Suppressor macrophage (primary cell): ENCODE data around the gene ICA1.
A peak's percentile ranks its signal among the peaks of the same experiment; 100 is the strongest.

Experiments used
- DNase-seq, 4 experiments: peaks; one replicate each; pipeline ENCODE4 v3.0.0-alpha.2; 2020 to 2022

Gene ICA1

DNA sequence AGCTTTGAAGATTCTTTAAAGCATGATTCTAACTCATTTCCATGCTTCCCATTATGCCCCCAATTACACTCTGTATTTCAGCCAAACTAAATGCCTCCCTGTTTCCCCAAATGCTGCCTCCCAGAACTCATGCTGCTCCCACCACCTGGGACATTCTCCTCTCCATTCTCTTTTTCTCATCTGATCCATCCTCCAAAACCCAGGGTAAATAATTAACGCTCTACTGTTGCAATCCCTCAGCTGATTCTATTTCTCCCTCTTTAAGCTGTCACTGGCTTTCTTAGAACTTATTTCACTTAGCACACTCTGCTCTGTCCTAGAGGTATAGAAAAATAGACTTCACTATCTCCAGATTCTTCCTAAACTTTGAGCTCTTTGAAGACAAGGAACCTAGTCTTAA, 104.7 kb downstream of the ICA1 start:
- DNase-seq = no peak

DNA sequence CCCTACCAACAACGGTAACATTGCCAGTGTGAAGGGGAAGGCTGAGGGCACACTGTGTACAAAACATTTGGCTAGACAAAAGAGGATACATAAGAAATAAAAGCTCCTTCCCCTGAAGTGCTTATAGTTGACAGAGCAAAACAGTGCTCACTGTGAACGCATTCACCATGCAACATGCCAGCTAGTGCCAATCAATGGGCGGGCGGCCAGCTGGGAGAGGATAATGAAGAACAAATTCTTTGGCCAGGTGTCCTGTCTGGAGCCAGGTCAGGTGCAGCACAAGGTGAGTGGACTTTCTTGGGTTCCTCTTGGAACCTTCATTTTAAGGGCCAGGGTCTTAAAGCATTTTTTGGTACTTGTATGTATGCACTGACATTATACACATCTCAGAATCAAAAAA, 106.1 kb downstream of the ICA1 start:
- DNase-seq = no peak

DNA sequence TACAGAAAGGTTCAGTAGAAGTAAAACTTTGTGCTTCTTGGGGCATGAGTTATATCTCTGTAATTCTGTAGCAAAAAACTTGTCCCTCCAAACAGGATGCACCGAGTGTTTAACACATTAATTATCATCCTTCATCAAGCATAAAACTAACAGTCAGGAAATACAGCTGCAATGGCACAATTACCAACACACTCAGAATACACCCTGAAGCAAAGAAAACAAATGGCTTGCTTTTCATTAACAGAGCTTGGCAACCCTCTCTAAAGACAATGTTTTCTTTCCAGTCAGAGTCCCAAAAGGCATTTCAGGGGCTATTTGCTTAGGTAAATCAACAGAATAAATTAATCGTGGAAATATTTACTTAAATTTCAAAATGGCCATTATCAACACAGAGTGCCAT, 107.7 kb downstream of the ICA1 start:
- no peak for DNase-seq

DNA sequence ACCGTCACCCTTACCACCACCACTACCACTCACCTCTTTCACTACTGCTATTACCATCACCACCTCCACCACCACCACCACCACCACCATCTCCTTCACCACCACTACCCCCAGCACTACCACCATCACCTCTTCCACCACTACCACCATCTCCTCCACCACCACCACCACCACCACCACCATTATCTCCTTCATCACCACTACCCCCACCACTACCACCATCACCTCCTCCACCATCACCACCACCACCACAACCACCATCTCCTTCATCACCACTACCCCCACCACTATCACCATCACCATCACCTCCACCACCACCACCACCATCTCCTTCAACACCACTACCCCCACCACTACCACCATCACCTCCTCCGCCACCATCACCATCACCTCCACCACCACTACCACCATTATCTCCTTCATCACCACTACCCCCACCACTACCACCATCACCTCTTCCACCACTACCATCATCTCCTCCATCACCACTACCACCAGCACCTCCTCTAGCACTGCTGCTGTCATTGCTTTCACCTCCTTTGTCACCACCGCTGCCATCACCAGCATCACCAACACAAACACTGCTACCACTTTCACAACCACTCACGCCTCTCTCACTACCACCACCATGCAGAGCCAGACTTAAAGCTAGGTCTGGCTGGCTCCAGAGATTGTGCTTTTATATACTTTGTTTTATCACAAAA, 109.3 kb downstream of the ICA1 start:
- no peak for DNase-seq

DNA sequence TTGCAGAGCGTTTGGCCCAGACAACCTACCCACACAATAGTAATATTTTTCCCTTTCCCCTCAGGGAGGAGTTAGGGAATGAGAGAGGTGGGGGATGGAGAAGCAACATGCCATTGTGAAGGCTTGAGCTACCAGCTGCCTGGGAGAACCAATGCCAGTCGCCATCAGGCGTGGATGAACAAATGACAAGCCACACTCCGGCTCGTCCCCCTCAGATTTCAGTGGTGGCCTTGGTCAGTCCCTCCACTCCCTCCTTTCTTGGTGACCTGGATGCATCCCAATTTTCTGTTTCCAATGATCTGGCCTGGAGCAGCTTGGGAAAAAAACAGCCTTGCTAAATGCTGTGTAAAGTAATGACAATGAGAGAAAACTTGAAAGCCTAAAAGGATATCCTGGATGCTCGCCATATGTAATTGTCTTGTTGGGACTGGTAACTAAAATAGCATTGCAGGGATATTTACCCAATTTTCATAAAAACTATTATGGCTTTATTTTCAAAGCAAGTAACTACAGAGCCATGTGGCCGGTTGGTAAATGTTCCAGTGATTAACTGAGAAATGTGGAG, 110.7 kb downstream of the ICA1 start:
- DNase-seq = no peak

DNA sequence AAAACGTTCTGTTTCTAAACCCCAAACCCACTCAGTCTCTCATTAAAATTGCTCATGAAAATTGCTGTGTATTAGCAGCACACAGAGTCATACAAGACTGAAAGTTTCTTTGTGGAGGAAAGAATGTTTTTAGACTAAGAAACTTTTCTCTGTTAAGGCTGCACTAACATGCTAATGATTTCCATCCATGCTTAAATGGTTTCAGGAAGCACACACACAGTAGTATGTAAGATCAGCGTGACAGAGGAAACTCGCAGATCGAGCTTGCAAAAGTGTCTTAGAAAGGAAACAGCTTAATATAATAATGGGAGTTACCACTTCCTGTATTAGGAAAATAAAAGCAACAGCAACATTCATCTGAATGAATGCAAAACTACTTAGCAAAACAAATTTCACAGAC, 112.7 kb downstream of the ICA1 start:
- DNase-seq = peak; percentile 77 to 90 (median 82)

DNA sequence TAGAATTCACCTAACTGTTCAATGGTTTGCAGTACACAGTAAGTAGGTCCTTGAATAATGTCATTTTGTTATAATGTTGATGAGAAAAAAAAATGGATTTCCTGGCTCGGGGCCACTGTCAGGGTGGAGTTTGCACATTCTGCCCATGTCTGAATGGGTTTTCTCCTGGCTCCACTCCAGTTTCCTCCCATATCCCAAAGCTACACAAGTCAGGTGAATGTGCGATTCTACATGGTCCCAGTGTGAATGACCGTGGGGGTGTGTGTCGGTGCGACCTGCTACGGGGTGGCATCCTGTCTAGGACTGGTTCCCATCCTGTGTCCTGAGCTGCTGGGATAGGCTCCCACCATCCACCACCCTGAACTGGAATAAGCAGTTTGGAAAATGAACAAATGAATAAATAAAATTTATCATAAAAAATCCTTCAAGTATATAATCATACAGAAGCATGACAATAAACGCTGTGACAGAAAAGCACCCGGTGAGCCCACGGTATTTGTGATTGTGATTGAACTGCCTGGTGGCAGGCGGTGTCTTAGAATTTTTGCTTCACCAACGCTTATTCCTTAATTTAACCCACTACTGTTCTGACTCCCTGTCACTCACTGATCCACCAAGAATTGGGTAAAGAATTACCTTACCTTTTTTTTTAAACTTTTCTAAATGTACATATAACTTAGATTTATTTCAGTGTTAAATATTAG, 114.1 kb downstream of the ICA1 start:
- no peak for DNase-seq

DNA sequence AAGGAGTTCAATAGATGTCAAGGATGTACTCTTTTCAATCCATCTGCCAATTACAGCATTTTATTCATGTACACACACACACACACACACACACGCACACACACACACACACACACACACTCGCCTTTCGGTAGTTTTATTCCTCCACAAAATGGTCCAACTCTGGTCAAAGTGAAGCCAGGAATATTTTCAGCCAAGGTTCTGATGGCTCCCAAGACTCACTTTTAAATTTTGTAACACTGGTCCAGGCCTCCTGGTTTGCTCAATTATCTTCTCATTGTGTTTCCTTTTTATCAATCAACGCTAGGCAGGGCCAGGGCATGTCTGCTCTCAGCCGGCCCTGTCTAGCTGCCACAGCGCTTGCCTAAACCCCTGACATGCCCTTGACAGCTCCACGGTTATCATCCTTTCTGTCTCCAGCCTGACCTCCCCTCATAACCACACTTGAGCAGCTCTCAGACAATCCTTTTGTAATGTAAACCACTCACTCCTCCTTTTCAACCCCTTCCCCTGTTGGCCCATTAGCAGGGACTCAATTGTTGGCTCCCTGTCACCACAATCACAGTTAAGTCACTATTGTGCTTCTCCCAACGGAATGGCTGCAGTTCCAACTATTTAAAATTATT, 115.1 kb downstream of the ICA1 start:
- no peak for DNase-seq

DNA sequence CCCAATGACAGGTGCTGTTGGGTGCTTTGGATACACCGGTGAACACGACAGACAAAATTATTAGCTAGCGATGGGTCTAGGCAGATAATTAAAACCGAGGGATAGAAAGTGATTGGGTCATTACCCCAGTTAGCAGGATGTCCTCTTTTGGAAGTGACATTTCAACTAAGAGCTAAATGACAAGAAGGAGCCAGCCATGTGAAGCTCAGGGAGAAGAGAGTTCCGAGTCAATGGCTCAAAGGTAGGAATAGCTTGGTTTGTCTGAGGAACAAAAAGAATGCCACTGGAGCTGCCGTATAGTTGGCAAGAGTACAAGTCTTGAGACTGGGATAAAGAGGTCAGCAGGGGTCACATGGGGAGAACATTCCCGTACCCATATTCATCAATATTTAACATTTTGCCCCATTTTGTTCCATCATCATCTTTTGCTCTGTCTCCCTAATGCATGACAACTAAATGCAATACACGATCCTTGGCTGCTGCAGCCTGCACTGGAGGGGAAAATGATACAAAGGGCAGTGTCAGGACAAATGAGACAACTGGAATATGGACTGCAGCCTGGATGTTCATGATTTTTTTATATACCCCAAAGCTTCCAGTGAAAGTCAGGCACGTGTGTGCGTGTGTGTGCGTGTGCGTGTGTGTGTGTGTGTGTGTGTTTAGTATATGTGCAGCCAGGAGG, 115.7 kb downstream of the ICA1 start:
- DNase-seq = no peak

DNA sequence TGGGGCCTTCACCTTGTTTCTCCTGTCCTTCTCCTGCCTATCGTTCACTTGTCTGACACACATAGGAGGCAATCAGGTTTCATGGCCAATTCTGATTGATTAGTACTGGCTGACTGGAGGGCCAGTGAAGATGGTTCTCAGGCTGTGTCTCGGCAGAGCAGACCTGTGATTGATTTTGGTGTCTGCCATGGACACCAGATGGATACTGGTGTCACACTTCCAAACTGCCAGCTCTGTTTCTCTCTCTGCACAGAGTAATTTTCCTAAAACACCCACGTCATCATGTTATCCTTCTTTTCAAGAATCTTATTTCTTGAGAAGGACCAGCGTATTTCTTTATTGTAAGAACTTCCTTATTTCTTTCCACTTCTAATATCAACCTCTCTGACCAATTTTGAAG, 117.1 kb downstream of the ICA1 start:
- DNase-seq = no peak

DNA sequence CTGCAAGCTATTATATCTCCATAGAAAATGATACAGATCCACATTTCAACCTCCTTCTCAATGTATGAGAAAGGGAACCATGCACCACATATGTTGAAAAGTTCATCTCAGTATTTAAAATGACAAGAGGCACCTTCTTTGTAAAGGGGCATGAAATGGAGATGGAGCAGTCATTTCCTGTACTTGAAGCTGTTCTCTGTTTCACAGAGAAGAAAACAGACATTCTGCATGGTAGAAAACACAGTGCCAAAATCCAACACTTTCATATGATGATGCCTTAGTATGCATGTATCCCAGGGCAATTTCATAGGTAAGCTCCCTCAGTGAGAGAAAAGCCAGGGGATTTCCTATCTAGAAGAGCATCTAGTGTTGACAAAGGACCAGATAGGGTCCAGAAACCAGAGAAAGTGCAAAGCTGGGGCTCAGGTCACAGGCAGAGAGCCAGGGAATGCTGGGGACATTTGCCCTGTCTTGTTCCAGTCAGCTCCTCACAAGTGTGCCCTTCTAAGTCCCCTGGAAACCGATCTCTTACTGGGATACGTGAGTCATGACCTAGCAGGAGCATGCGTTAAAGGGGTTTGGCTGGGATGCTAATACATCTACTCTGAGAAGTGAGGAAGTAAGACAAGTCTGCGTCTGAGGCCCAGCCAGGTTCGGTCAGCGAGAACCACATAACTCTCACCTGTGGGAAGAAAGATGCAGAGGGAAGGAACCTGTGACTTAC, 118.7 kb downstream of the ICA1 start:
- no peak for DNase-seq

DNA sequence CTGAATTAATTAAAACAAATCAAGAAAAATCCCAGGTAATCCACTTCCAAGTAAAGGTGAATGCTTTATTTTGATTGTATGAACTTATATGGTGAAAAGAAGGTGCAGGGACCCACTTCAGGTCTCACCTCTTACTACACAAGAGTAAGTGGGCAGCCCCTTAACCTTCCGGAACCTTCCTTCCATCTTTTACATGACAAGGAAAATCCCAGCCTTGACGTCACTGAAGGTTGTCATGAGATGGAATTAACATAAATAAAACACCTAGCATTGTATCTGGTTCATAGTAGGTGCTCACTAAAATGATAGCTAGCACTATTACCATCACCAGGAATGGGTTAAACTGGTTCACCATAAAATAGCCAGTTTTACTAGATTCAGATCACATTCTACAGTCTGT, 119.5 kb downstream of the ICA1 start:
- no peak for DNase-seq

DNA sequence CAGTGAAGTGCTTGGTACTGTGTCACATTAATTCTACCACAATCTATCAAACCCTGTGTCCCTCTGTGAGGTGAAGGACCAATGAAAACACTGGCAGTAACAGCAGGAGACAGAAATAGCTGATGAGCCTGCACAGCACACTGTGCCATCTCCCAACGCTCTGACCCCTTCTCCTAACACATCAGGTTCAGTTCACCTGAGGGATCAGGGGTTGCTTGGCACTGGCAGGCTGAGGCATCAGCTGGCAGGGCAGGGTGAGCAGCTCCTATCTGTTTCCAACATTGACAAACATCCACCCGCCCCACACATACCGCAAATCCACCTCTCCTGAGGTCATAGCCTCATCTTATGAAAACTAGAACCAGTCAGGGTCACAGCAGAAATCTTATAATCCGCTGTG, 120.9 kb downstream of the ICA1 start:
- DNase-seq = no peak

DNA sequence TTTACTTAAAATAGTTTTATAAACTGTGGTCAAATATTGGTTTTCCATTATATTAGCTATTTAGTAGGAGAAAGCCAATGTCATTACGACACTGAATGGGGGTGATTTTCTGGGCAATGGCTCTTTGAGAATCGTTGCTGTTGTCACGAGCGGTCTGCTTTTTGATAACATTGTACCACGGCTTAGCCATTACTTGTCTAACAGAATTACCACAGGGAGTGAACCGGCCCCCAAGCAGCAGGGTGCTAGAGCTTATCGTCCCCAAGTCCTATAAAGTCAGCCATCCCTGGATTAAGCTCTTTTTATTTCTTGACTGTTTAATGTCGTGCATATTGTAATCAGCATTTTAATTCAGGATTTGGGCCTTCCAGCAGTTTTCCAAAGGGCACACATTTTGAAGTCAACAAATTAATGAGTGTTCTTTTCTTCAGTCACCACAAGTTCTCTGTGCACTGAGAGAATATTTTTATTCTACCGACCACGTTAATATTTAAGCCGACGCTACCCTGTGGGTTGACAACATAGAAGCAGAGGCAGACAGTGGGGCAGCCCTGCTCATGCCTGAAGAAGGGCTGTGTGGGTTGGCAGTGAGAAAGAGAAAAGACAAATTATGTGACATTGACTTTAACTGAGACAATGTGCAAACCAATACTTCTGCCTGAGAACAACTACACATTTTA, 125.8 kb downstream of the ICA1 start:
- DNase-seq = no peak

DNA sequence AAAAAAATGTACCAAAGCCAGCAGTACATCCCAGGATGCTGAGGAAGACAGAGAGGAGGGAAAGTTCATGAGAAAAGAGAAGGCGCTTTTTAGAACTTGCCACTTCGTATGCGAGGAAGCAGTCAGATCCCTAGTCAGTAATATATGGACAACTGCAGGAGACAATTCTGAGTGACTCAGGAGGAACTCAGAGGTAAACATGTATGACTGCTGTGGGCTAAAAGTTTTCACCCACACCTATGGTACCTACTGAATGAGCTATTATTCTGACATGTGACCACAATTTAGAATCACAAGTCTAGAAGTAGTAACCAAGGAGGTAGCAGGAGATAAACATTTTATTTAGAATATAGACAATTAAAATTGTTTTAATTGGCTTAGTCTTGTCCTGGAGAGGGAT, 126.5 kb downstream of the ICA1 start:
- DNase-seq = no peak

DNA sequence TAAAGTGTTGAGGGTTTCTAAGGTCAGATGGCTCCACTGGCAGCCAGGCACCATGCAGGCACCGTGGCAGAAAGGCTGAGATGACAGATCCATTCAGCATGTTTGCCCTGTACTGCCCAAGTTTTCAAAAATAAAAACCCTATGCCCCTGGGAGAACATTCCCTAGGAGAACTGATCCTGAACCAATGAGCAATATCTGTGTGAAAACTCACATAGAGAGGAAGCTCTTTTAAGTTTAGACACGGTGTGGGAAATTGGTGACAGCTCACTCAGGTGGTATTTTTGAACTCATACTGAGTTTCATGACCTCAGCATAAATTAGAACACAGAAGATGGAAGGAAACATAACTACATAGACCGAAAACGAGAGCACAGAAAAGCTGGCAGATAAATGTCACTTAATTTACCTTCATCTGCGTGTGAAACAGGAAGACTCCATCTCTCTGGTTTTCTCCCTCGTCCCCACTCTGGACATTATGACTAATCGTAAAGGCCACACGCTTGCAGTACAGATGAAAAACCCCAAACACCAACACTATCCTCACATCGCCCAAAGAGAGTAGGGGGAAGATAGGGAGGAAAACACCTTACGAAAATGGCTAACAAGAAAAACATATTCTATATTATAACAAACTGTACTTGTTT, 127.8 kb downstream of the ICA1 start:
- no peak for DNase-seq

DNA sequence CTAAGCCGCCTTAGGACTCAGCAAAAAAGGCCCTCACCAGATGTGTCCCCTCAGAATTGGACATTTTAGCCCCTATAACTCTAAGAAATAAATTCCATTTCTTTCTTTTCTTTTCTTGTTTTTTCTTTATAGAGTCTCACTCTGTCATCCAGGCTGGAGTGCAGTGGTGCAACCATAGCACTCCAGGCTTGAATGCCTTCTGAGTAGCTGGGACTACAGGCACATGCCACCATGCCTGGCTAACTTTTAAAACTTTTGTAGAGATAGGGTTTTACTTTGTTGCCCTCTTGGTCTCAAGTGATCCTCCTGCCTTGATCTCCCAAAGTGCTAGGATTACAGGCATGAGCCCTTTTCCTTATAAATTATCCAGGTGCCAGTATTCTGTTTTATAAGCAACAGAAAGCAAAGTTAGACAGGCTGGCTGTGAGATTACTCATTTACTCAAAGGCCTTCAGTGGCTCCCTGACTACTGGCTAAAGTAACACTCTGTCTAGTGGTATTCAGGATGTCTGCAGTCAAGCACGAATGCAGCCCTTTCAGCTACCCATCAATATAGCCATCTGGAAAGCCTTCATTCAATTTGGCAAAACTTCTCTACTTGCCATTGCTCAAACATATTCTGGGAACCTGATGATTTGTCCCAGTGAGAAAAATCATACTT, 128.6 kb downstream of the ICA1 start:
- no peak for DNase-seq

DNA sequence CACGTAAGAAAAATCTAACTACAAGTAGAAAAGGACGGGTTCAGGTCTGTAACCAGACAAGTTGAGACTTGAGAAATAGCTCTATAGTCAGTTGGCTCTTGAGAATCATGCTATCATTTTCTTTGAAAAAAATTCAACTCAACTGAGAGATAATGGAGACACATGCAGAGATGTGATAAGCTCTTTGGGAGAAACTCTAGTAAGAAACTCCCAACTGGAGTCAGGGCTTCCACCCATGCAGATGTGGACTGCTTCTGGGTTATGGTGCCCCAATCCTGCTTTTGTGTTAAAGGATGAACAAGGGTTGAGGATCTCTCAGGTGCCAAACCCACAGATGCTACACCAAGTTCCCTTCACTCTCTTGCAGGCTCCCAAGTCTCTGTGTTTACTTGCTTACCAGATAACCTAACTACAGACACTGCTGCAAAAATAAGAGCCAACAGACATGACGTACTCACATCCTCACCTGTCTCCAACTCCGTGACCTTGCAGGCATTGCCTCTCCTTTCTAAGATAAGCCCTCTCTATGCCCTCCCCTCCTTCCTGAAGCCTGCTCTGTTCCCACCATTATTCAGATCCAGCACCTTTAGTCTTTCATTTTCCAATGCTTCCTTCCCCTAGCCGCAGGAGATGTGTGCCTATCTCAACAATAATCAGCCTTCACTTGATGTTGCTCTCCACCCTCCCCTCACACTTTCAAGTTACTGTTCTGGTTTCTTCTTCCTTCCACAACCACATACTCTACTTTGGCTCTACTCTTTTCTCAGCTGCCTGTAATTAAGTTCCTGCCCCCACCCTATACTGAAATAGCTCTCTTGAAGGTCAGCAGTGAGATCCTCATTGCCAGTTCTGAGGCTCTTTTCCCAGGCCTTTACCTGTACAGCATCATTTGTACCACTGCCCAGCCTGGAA, 130.0 kb downstream of the ICA1 start:
- DNase-seq = no peak

DNA sequence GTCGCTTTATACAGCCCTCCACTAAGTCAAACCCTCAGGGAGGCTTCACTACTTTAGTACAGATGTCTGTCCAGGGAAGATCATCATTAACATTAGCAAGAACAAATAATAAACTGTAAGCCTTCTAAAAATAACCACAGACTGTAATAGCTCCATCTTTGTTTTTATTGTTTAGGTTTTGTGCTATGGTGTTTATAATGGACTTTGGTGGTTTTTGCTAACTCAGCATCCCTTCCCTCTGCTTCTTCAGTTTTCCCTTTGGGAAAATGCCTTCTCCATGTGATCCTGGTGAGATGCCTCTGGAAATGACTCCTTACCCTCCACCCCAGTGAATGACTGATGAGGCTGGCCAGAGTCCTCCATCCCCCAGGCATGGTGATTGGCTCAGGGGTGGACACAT, 131.3 kb downstream of the ICA1 start:
- DNase-seq = no peak

DNA sequence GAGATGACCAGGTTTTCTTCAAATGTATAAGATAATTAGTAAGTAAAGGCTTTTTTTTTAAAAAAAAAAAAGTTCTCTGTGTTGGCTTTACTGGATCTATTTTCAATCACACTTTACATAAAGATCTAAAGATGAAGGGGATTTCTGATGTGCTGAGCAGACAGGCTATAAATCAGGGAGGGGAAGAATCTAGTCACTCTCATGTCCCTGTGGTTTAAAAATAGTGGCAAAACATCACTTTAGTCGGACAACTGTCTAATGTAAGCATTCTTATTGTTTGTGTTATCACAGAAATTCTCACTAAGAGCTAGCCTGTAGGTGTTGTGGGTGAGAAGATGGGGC, 132.7 kb downstream of the ICA1 start:
- no peak for DNase-seq
